Vagina (tissue), 2 donors: ENCODE results near the gene COQ2. TPM values are rescaled to one million over a fixed set of nuclear protein-coding genes. Genes with fewer than 3 reads are reported as not detected.

Experiments used
- DNase-seq, 2 donors: peaks; one replicate each; pipeline ENCODE4 v3.0.0-alpha.2; 2017; ENCODE audit errors: extremely low spot score in 2 of 2
- H3K27ac ChIP-seq: fragments of 200-600 bp; sonication (generic); one replicate; pipeline ENCODE4 v1.5.1; 2019
- H3K27me3 ChIP-seq: fragments of 200-600 bp; sonication (generic); one replicate; pipeline ENCODE4 v1.5.1; 2019
- H3K36me3 ChIP-seq, 2 donors: fragments of 200-600 bp; sonication (generic); one replicate each; pipeline ENCODE4 v1.5.1; 2017 to 2019
- H3K4me1 ChIP-seq: fragments of 200-600 bp; sonication (generic); one replicate; pipeline ENCODE4 v1.5.1; 2019
- H3K4me3 ChIP-seq, 2 donors: fragments of 200-600 bp; sonication (generic); 1 replicate in 1 of 2; 2 replicates in 1 of 2; pipeline ENCODE4 v1.5.1; 2016 to 2019
- H3K9me3 ChIP-seq: fragments of 200-600 bp; sonication (generic); one replicate; pipeline ENCODE4 v1.5.1; 2019
- POLR2A ChIP-seq, 2 donors: fragments of 450-650 bp; IDR thresholded peaks; one replicate each; pipeline ENCODE4 v1.6.1; 2017; ENCODE audit warnings: antibody characterized with exemption in 2 of 2, mild to moderate bottlenecking in 2 of 2, moderate library complexity in 2 of 2
- POLR2AphosphoS5 ChIP-seq, 2 donors: sonication (generic); formaldehyde crosslinking; IDR thresholded peaks; one replicate each; pipeline ENCODE4 v1.9.0; 2017; ENCODE audit warnings: antibody characterized with exemption in 2 of 2, mild to moderate bottlenecking in 2 of 2, low read depth in 1 of 2; ENCODE audit not compliant: insufficient read depth in 1 of 2
- intact Hi-C: fragments of 100-400 bp; cut with DNase I; formaldehyde crosslinking; loops from one replicate; pipeline ENCODE4 v1.15.1; 2023
- total RNA-seq: library from RNA; depleted of rRNA; stranded (reverse); fragments of >200 nt; gene quantifications from one replicate; pipeline ENCODE4 v1.2.3, GENCODE V29; 2016
- TF ChIP-seq, protein P1 (sequence below), 3 experiments: fragments of 450-650 bp in 2 of 3; fragments of 200-600 bp in 1 of 3; sonication (generic) in 1 of 3; IDR thresholded peaks; one replicate each; pipeline ENCODE4 v1.5.1; 2017 to 2019; ENCODE audit warnings: antibody characterized with exemption in 3 of 3, mild to moderate bottlenecking in 2 of 3, moderate library complexity in 2 of 3

The COQ2 gene
- total RNA-seq, 1 donor from 2014 or later = 4.2 TPM

DNA sequence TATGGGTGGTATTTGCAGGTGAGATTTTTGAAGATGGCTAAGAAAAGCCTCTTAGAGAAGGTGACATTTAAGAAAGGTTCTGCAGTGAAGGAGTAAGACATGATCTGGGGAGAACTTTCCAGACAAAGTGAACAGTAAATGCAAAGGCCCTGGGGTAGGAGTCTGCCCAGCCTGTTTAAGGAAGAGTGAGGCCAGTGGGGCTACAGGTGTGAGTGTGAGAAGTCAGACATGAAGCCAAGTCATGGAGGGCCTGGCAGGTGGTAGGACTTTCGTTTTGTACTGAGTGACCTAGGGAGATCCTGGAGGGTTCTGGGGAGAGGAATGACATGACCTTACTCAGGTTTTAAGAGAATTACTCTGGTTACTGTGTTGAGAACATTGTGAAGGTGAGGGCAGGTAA, 21.5 kb downstream of the COQ2 start:
- Histone ChIP-seq H3K4me1 (peaks cover 16% of the 10 kb centered on the region), H3K27me3 (no peaks in the 10 kb centered on the region), H3K4me3 (no peak overlapping the region), H3K36me3 (no peaks in the 10 kb centered on the region), H3K27ac (no peak overlapping the region), H3K9me3 (no peaks in the 10 kb centered on the region)
- no peak for TF ChIP-seq POLR2AphosphoS5 (IDR thresholded peaks at IDR 0.05; ENCODE audit: insufficient read depth in 1 of 2, low read depth in 1 of 2)
- TF ChIP-seq, protein P1, sequence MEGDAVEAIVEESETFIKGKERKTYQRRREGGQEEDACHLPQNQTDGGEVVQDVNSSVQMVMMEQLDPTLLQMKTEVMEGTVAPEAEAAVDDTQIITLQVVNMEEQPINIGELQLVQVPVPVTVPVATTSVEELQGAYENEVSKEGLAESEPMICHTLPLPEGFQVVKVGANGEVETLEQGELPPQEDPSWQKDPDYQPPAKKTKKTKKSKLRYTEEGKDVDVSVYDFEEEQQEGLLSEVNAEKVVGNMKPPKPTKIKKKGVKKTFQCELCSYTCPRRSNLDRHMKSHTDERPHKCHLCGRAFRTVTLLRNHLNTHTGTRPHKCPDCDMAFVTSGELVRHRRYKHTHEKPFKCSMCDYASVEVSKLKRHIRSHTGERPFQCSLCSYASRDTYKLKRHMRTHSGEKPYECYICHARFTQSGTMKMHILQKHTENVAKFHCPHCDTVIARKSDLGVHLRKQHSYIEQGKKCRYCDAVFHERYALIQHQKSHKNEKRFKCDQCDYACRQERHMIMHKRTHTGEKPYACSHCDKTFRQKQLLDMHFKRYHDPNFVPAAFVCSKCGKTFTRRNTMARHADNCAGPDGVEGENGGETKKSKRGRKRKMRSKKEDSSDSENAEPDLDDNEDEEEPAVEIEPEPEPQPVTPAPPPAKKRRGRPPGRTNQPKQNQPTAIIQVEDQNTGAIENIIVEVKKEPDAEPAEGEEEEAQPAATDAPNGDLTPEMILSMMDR (IDR thresholded peaks at IDR 0.05) = no peak
- TF ChIP-seq POLR2A (IDR thresholded peaks at IDR 0.05) = no peak
- no peak for DNase-seq
- intact Hi-C loops = loop anchor here (5.0 kb wide), 2 partner anchors 206 to 801 kb away; no protein-coding TSS in a partner anchor

DNA sequence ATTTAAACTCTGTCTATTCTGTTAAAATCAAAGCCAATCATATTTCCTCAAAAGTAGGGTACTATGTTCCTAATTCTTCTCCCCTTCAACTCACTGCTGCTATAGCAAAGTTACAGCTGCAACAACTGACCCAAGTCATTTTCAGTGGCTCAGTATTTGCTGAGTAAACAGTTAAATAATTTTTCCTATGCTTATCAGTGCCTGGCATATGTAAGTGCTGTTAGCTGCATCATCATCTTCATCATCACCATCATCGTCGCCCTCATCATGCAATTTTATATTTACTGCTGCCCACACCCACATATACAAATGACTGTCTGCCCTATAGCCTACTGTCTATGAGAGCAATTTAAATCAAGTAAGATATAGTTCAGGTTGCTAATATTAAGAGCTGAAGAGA, 21.9 kb downstream of the COQ2 start:
- Histone ChIP-seq H3K4me3 (no peak overlapping the region), H3K4me1 (peaks cover 20% of the 10 kb centered on the region), H3K27me3 (no peaks in the 10 kb centered on the region), H3K9me3 (no peaks in the 10 kb centered on the region), H3K27ac (no peak overlapping the region), H3K36me3 (no peaks in the 10 kb centered on the region)
- DNase-seq = no peak
- intact Hi-C loops = loop anchor here (5.0 kb wide), 2 partner anchors 205 to 800 kb away; no protein-coding TSS in a partner anchor
- TF ChIP-seq, protein P1 (IDR thresholded peaks at IDR 0.05) = no peak

DNA sequence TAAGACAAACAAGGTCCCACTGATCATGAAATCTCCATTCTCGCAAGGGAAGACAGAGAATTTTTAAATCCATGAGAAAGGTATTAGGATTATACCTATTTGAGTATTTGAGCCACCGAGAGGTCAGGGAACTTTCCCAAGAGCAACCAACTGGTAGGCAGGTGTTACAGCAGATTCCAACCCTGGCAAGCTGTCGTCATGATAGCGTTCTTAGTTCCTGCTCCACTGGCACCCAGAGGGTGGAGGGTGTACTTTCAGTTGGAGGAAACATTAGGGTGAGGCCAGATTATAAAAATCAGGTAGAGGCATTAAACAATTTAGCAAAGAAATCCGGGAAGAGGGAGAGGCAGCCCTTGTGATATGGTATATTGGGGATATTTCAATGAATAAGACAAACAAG, 23.3 kb downstream of the COQ2 start:
- intact Hi-C loops = loop anchor here (5.0 kb wide), 2 partner anchors 204 to 799 kb away; no protein-coding TSS in a partner anchor
- no peak overlapping the region for H3K27ac ChIP-seq

DNA sequence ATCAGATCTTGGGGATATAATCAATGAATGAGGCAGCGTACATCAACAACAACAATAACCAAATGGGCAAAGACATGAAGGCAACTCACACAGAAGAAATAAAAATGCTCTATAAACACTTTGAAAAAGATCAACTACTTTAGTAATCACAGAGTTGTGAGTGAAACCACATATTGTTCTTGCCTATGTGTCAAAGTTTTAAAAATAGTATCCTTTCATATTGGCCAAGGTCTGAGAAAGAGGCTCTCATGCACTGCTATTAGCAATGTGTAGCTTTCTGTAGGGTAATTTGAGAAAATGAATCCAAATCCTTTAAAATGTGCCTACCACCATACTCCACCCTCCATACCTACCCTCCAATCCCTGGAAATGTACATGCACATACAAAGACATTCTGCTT, 25.0 kb downstream of the COQ2 start:
- TF ChIP-seq POLR2A (IDR thresholded peaks at IDR 0.05) (no peak), POLR2AphosphoS5 (IDR thresholded peaks at IDR 0.05; ENCODE audit: insufficient read depth in 1 of 2, low read depth in 1 of 2) (no peak)
- TF ChIP-seq, protein P1 (IDR thresholded peaks at IDR 0.05) = no peak
- Histone ChIP-seq H3K4me1 (peaks cover 35% of the 10 kb centered on the region), H3K27me3 (no peaks in the 10 kb centered on the region), H3K4me3 (no peak overlapping the region), H3K27ac (no peak overlapping the region), H3K36me3 (no peaks in the 10 kb centered on the region), H3K9me3 (no peaks in the 10 kb centered on the region)
- no peak for DNase-seq
- intact Hi-C loops = no loop called here

More for the DNA sequence above, 23.3 kb downstream of the COQ2 start:
- Histone ChIP-seq H3K27me3 (no peaks in the 10 kb centered on the region), H3K4me3 (no peak overlapping the region), H3K9me3 (no peaks in the 10 kb centered on the region), H3K36me3 (no peaks in the 10 kb centered on the region), H3K4me1 (peaks cover 27% of the 10 kb centered on the region)
- TF ChIP-seq POLR2AphosphoS5 (IDR thresholded peaks at IDR 0.05; ENCODE audit: insufficient read depth in 1 of 2, low read depth in 1 of 2) (no peak), POLR2A (IDR thresholded peaks at IDR 0.05) (no peak)
- TF ChIP-seq, protein P1 (IDR thresholded peaks at IDR 0.05) = no peak
- no peak for DNase-seq

DNA sequence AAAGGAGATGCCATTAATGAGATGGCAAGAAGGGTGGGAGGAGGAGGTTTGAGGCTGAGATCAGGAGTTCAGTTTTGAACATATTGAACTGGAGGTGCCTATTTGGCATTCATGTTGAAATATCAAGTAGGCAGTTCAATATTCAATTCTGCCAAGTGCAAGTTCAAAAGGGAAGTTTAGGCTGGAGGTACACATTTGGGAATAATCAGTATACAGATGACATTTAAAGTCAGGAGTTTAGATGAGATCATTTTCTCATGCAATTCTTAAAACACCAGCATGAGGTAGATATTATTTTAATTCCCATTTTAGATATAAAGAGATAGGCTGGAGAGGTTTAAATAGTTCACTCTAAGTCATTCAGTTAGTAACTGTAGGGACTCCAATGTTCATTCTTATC, 26.1 kb downstream of the COQ2 start:
- intact Hi-C loops = no loop called here
- peak overlapping the region; percentile 67 for H3K27ac ChIP-seq

More for the DNA sequence above, 26.1 kb downstream of the COQ2 start:
- no peak for DNase-seq
- no peaks in the 10 kb centered on the region for H3K36me3 ChIP-seq
- no peak for TF ChIP-seq POLR2AphosphoS5 (IDR thresholded peaks at IDR 0.05; ENCODE audit: insufficient read depth in 1 of 2, low read depth in 1 of 2)
- H3K4me1 ChIP-seq = peaks cover 35% of the 10 kb centered on the region
- H3K9me3 ChIP-seq = no peaks in the 10 kb centered on the region
- H3K27me3 ChIP-seq = no peaks in the 10 kb centered on the region
- no peak overlapping the region for H3K4me3 ChIP-seq
